Testis (tissue), 3 donors: ENCODE results near the gene AMMECR1. TPM values are rescaled to one million over a fixed set of nuclear protein-coding genes. Genes with fewer than 3 reads are reported as not detected.

Source experiments
- DNase-seq: peaks from one replicate; pipeline ENCODE4 v3.0.0-alpha.2; 2019
- H3K27ac ChIP-seq, 2 donors: fragments of 200-600 bp; sonication (generic); one replicate each; pipeline ENCODE4 v1.5.1; 2019
- H3K27me3 ChIP-seq: fragments of 200-600 bp; sonication (generic); one replicate; pipeline ENCODE4 v1.5.1; 2019
- H3K36me3 ChIP-seq: fragments of 200-600 bp; sonication (generic); one replicate; pipeline ENCODE4 v1.5.1; 2017; ENCODE audit warnings: low read depth; ENCODE audit errors: missing control alignments
- H3K4me1 ChIP-seq: fragments of 200-600 bp; sonication (generic); one replicate; pipeline ENCODE4 v1.5.1; 2019
- H3K4me3 ChIP-seq, 2 donors: fragments of 200-600 bp; sonication (generic); one replicate each; pipeline ENCODE4 v1.5.1; 2017 to 2019
- H3K9me3 ChIP-seq: fragments of 200-600 bp; sonication (generic); one replicate; pipeline ENCODE4 v1.5.1; 2017
- POLR2A ChIP-seq: fragments of 450-650 bp; IDR thresholded peaks from one replicate; pipeline ENCODE4 v1.6.1; 2017; ENCODE audit warnings: antibody characterized with exemption, mild to moderate bottlenecking, moderate library complexity
- WGBS, 2 donors: methylation state at CpG; one replicate each; pipeline ENCODE4 v1.1.5; 2018; 5-methylcytosine and 5-hydroxymethylcytosine counted together
- intact Hi-C: fragments of 100-400 bp; cut with DNase I; formaldehyde crosslinking; loops from one replicate; pipeline ENCODE4 v1.15.1; 2023; ENCODE audit warnings: low total_unique reads
- polyA plus RNA-seq: library from polyadenylated mRNA; stranded (reverse); fragments of 350-450 nt; fragmentation: Illumina TruSeq; extraction: RNeasy Lipid Tissue Mini Kit (QIAGEN cat#74804); gene quantifications from one replicate; pipeline ENCODE4 v1.2.3, GENCODE V29; 2014; ENCODE audit warnings: low read depth, low replicate concordance; ENCODE audit not compliant: insufficient read depth
- small RNA-seq, 2 donors: library from RNA; depleted of rRNA; stranded (forward); fragments of <200 nt; gene quantifications; one replicate each; pipeline ENCODE3, GENCODE V24; 2016
- total RNA-seq, 2 donors: library from RNA; depleted of rRNA; stranded (reverse); fragments of >200 nt; gene quantifications; one replicate each; pipeline ENCODE4 v1.2.3, GENCODE V29; 2016
- TF ChIP-seq, protein P1 (sequence below), 3 experiments: fragments of 450-650 bp in 2 of 3; fragments of 200-600 bp in 1 of 3; sonication (generic) in 1 of 3; IDR thresholded peaks; one replicate each; pipeline ENCODE4 v1.5.1; 2016 to 2019; ENCODE audit warnings: antibody characterized with exemption in 3 of 3, mild to moderate bottlenecking in 2 of 3, moderate library complexity in 1 of 3

The AMMECR1 gene
- total and polyA plus RNA-seq, 3 donors from 2014 or later = 3.3 to 5.7 (median 5.4) TPM

DNA sequence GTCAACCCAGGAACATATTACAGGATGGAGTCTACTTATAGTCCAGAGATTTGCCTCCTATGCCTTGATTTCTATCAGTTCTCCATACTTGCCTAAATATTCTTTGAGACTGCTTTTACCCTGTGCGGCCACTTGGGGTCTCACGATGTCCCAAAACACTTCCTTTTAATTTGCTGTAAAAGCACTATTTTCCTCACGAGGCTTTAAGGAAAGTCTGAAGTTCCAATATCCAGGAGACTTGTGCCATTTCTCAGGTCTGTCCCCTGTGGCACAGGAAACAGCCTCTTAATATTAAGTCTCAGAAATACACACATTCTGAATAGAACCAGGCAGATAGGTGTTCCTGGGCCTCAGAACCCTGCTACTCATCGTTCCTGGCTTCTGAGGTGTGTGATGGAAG lies 172.0 kb downstream of the AMMECR1 start:
- no peak overlapping the region for H3K27ac ChIP-seq
- peak; percentile 17 for DNase-seq
- H3K4me3 ChIP-seq = no peak overlapping the region
- H3K4me1 ChIP-seq = no peaks in the 10 kb centered on the region
- intact Hi-C loops = loop anchor here (10.0 kb wide), 1 partner anchor 241 kb away; no protein-coding TSS in a partner anchor
- TF ChIP-seq, protein P1, sequence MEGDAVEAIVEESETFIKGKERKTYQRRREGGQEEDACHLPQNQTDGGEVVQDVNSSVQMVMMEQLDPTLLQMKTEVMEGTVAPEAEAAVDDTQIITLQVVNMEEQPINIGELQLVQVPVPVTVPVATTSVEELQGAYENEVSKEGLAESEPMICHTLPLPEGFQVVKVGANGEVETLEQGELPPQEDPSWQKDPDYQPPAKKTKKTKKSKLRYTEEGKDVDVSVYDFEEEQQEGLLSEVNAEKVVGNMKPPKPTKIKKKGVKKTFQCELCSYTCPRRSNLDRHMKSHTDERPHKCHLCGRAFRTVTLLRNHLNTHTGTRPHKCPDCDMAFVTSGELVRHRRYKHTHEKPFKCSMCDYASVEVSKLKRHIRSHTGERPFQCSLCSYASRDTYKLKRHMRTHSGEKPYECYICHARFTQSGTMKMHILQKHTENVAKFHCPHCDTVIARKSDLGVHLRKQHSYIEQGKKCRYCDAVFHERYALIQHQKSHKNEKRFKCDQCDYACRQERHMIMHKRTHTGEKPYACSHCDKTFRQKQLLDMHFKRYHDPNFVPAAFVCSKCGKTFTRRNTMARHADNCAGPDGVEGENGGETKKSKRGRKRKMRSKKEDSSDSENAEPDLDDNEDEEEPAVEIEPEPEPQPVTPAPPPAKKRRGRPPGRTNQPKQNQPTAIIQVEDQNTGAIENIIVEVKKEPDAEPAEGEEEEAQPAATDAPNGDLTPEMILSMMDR (IDR thresholded peaks at IDR 0.05) = peak in 2 of 3 experiments; percentile 47 to 51
- TF ChIP-seq POLR2A = no peak
- H3K36me3 ChIP-seq = no peaks in the 10 kb centered on the region
- 27 to 44% methylated on average over 4 of the region's 4 CpGs for WGBS, 2 donors
- H3K9me3 ChIP-seq = no peaks in the 10 kb centered on the region
- H3K27me3 ChIP-seq = no peaks in the 10 kb centered on the region

DNA sequence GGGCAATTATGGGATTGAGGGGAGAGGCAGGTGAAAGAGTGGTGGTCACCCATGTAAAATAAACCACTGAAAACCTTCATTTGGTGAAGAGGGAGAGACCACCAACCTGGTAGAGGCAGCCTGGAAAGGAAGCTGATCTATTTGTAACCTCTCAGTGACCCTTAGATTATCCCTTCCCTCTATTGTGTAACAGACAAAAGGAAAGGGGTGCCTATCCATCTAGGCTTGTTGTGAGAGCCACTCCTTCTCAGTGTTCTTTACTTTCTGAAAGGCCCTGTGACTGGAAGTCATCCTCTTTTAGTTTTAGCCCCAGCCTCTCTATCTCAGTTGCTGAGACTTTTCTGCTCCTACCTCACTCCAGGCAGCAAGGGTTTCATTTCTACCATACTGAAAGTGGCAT lies 172.6 kb downstream of the AMMECR1 start:
- H3K4me3 ChIP-seq = no peak overlapping the region
- no peaks in the 10 kb centered on the region for H3K4me1 ChIP-seq
- no peaks in the 10 kb centered on the region for H3K9me3 ChIP-seq
- DNase-seq = no peak
- H3K36me3 ChIP-seq = no peaks in the 10 kb centered on the region
- TF ChIP-seq POLR2A = no peak
- TF ChIP-seq, protein P1 (IDR thresholded peaks at IDR 0.05) = no peak
- no peak overlapping the region for H3K27ac ChIP-seq
- no peaks in the 10 kb centered on the region for H3K27me3 ChIP-seq
- intact Hi-C loops = loop anchor here (10.0 kb wide), 1 partner anchor 241 kb away; no protein-coding TSS in a partner anchor

Small RNA genes lying within 50 kb of the gene (small RNA-seq; reads per million reads assigned to genes)
- gene GNG5P2 (0 reads per million in 2 donors), gene SNORD96B (0.18 to 1.1 reads per million in 2 donors)

Other genes with a start within 250 kb of the AMMECR1 start
- gene RTL9, start 40.8 kb upstream of the AMMECR1 start, total RNA-seq = 10 to 100 TPM; 66.6 to 94.4 TPM
- 27.1 TPM for gene RTL9, start 40.8 kb upstream of the AMMECR1 start, polyA plus RNA-seq